Gastroesophageal sphincter (tissue), 3 donors: ENCODE measurements around the gene CHD5.

Experiments
- POLR2A ChIP-seq, 2 donors: fragments of 450-650 bp; IDR thresholded peaks; one replicate each; pipeline ENCODE4 v1.6.1; 2017; ENCODE audit warnings: antibody characterized with exemption in 2 of 2, mild to moderate bottlenecking in 2 of 2, moderate library complexity in 1 of 2
- TF ChIP-seq, protein P1 (sequence below), 4 experiments: fragments of 200-600 bp in 2 of 4; fragments of 450-650 bp in 2 of 4; sonication (generic) in 1 of 4; IDR thresholded peaks; one replicate each; pipeline ENCODE4 v1.5.1; 2017 to 2019; ENCODE audit warnings: antibody characterized with exemption in 4 of 4, mild to moderate bottlenecking in 2 of 4, moderate library complexity in 2 of 4

DNA sequence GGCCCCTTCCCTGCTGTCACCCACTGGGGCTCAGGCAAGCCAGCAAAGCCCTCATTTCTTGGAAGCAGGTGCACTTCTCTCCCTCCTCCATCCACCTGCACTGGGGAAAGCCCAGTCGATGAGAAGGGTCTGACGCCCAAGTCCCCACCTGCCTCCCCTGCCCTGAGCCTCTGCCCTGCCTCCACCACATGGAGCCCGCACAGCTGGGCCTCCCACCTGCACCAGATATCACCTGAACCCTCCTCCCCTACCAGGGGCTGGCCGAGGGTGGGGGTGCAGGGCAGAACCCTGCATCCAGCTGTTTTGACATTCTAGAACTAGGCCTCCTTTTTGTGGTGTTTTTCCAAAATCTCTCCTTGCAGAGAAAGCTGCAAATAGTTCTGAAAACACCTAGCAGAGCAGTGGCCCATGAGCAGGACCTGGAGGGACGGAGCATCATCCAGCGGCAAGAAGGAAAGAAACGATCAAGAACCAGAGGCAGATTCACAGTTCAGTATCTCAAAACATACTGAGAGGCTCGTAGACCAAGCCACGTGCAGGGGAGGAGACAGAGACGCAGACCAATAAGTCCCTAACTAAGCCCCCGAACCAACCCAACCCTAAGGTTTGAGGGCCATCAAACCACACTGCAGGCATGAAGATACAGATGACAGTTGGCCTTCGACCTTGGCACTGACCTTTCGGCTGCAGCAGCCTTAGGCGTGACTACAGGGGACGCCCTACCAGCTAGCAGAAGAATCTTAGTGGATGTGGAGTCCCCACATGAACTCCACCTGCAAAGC, 16.7 kb downstream of the CHD5 start:
- TF ChIP-seq, protein P1, sequence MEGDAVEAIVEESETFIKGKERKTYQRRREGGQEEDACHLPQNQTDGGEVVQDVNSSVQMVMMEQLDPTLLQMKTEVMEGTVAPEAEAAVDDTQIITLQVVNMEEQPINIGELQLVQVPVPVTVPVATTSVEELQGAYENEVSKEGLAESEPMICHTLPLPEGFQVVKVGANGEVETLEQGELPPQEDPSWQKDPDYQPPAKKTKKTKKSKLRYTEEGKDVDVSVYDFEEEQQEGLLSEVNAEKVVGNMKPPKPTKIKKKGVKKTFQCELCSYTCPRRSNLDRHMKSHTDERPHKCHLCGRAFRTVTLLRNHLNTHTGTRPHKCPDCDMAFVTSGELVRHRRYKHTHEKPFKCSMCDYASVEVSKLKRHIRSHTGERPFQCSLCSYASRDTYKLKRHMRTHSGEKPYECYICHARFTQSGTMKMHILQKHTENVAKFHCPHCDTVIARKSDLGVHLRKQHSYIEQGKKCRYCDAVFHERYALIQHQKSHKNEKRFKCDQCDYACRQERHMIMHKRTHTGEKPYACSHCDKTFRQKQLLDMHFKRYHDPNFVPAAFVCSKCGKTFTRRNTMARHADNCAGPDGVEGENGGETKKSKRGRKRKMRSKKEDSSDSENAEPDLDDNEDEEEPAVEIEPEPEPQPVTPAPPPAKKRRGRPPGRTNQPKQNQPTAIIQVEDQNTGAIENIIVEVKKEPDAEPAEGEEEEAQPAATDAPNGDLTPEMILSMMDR (IDR thresholded peaks at IDR 0.05) = no peak
- TF ChIP-seq POLR2A (IDR thresholded peaks at IDR 0.05) = no peak
